GM12878 (cell line): ENCODE measurements around the gene PDLIM3. TPM values are rescaled to one million over a fixed set of nuclear protein-coding genes. Genes with fewer than 3 reads are reported as not detected.
A peak's percentile ranks its signal among the peaks of the same experiment; 100 is the strongest.

Source experiments
- ATAC-seq: fragments of 200-7000 bp; cut with Tn5 transposase; 3 replicates; pipeline ENCODE4 v1.9.1; 2020; ENCODE audit warnings: mild to moderate bottlenecking, moderate library complexity
- BruUV-seq: library from RNA; stranded (reverse); fragments of 400-500 nt; replicated peaks from 2 replicates; lab custom pipeline; 2021; lab: Mats Ljungman, UMichigan
- CTCF ChIA-PET: fragments of 300-600 bp; sonication (Branson Sonifier 250); formaldehyde crosslinking; extraction: SDS; loops from one replicate; lab custom pipeline; 2021; ENCODE audit warnings: inconsistent platforms; lab: Yijun Ruan, JAX
- POLR2A ChIA-PET: fragments of 350-600 bp; formaldehyde crosslinking; extraction: SDS; loops from one replicate; lab custom pipeline; 2021; ENCODE audit warnings: inconsistent platforms; lab: Charles Lee
- RAD21 ChIA-PET: fragments of 300-600 bp; sonication (Branson Sonifier 250); formaldehyde crosslinking; loops from one replicate; lab custom pipeline; 2023; ENCODE audit warnings: antibody characterized with exemption; ENCODE audit not compliant: unreplicated experiment; lab: Charles Lee
- SMC1A ChIA-PET: fragments of 300-600 bp; sonication (Branson Sonifier 250); formaldehyde crosslinking; loops from one replicate; lab custom pipeline; 2023; ENCODE audit not compliant: unreplicated experiment, uncharacterized antibody; lab: Charles Lee
- DNase-seq: peaks from one replicate; pipeline ENCODE4 v3.0.0-alpha.2; 2011; ENCODE audit warnings: low read depth, low spot score
- FAIRE-seq: peaks from 3 replicates; lab custom pipeline; 2011; peaks lifted over from hg19 to GRCh38; lab: Jason Lieb, UNC
- H2AFZ ChIP-seq: 2 replicates; pipeline ENCODE4 v1.6.0; 2011; ENCODE audit warnings: low read depth, low read length, control low read depth; ENCODE audit not compliant: control insufficient read depth
- H3K27ac ChIP-seq: 2 replicates; pipeline ENCODE4 v1.5.1; 2011; ENCODE audit warnings: control low read depth; ENCODE audit not compliant: control insufficient read depth, insufficient read depth
- H3K27me3 ChIP-seq, 2 experiments: replicated peaks in 1 of 2; 2 replicates each; pipeline versions ENCODE4 v1.6.0 to v1.6.1; 2011; ENCODE audit warnings: low read length in 1 of 2; ENCODE audit not compliant: control insufficient read depth in 2 of 2, insufficient read depth in 2 of 2
- H3K36me3 ChIP-seq, 2 experiments: 2 replicates each; pipeline ENCODE4 v1.5.1; 2011; ENCODE audit warnings: low read length in 1 of 2; ENCODE audit not compliant: control insufficient read depth in 2 of 2, insufficient read depth in 2 of 2
- H3K4me1 ChIP-seq: 2 replicates; pipeline ENCODE4 v1.6.1; 2011; ENCODE audit warnings: mild to moderate bottlenecking, low read length, moderate library complexity, mixed read lengths; ENCODE audit not compliant: control insufficient read depth, insufficient read depth
- H3K4me2 ChIP-seq: 2 replicates; pipeline ENCODE4 v1.6.0; 2011; ENCODE audit warnings: control low read depth; ENCODE audit not compliant: control insufficient read depth, insufficient read depth
- H3K4me3 ChIP-seq: fragments of 200-600 bp; sonication (generic); 2 replicates; pipeline ENCODE4 v1.5.1; 2016
- H3K79me2 ChIP-seq: 2 replicates; pipeline ENCODE4 v1.6.0; 2011; ENCODE audit warnings: low read length; ENCODE audit not compliant: control insufficient read depth, insufficient read depth
- H3K9ac ChIP-seq: 2 replicates; pipeline ENCODE4 v1.8.0; 2011; ENCODE audit warnings: low read length, control low read depth, mixed read lengths; ENCODE audit not compliant: control insufficient read depth, insufficient read depth
- H3K9me3 ChIP-seq: replicated peaks from 3 replicates; pipeline ENCODE4 v1.5.1; 2011; ENCODE audit warnings: mild to moderate bottlenecking, low read length; ENCODE audit not compliant: control insufficient read depth, insufficient read depth
- H4K20me1 ChIP-seq: 2 replicates; pipeline ENCODE4 v1.6.0; 2011; ENCODE audit not compliant: control insufficient read depth, insufficient read depth
- ATF3 ChIP-seq: IDR thresholded peaks from 2 replicates; pipeline ENCODE4 v1.6.1; 2011; ENCODE audit warnings: low read depth, mild to moderate bottlenecking, low read length, moderate library complexity, borderline replicate concordance; ENCODE audit errors: extremely low read depth
- CBX3 ChIP-seq: fragments of 200-600 bp; sonication (generic); IDR thresholded peaks from 2 replicates; pipeline ENCODE4 v1.6.1; 2016; ENCODE audit warnings: low read depth, borderline replicate concordance
- CTCF ChIP-seq, 3 experiments: IDR thresholded peaks in 2 of 3; conservative IDR thresholded peaks in 1 of 3; 2 replicates each; pipeline ENCODE4 v1.5.1; 2011; ENCODE audit warnings: low read depth in 3 of 3, low read length in 3 of 3, mild to moderate bottlenecking in 3 of 3, control low read depth in 2 of 3, moderate library complexity in 2 of 3, inconsistent platforms in 1 of 3, mixed read lengths in 1 of 3; ENCODE audit not compliant: control insufficient read depth in 2 of 3, insufficient read depth in 1 of 3; ENCODE audit errors: extremely low read depth in 1 of 3
- GABPA ChIP-seq: IDR thresholded peaks from 2 replicates; pipeline ENCODE4 v1.6.1; 2014; ENCODE audit warnings: antibody characterized with exemption, low read depth, mild to moderate bottlenecking, inconsistent platforms
- HDAC6 ChIP-seq: fragments of 200-600 bp; sonication (generic); IDR thresholded peaks from one replicate; pipeline ENCODE4 v1.8.0; 2017; ENCODE audit warnings: antibody characterized with exemption; ENCODE audit not compliant: unreplicated experiment
- KAT2A ChIP-seq: conservative IDR thresholded peaks from 2 replicates; pipeline ENCODE4 v1.6.1; 2011; ENCODE audit warnings: low read depth, low read length; ENCODE audit not compliant: control insufficient read depth
- KLF5 ChIP-seq: fragments of 450-650 bp; IDR thresholded peaks from 2 replicates; pipeline ENCODE4 v1.6.1; 2014; ENCODE audit warnings: mild to moderate bottlenecking; ENCODE audit not compliant: partially characterized antibody
- MLLT1 ChIP-seq: fragments of 450-650 bp; IDR thresholded peaks from 2 replicates; pipeline ENCODE4 v1.6.1; 2016; ENCODE audit warnings: mild to moderate bottlenecking
- MXI1 ChIP-seq: fragments of 150-350 bp; IDR thresholded peaks from 2 replicates; pipeline ENCODE4 v1.6.1; 2011; ENCODE audit warnings: low read depth, mild to moderate bottlenecking, inconsistent platforms, low read length, improper control_type of control experiment
- NFYB ChIP-seq: IDR thresholded peaks from 2 replicates; pipeline ENCODE4 v1.6.1; 2011; ENCODE audit warnings: low read depth, mild to moderate bottlenecking, low read length, improper control_type of control experiment, moderate library complexity; ENCODE audit not compliant: insufficient read depth
- NRF1 ChIP-seq: conservative IDR thresholded peaks from 2 replicates; pipeline ENCODE4 v1.6.1; 2011; ENCODE audit warnings: mild to moderate bottlenecking, low read depth, low read length, improper control_type of control experiment
- STAT3 ChIP-seq: IDR thresholded peaks from 2 replicates; pipeline ENCODE4 v1.6.1; 2011; ENCODE audit warnings: low read depth, low read length, improper control_type of control experiment
- SUPT20H ChIP-seq: IDR thresholded peaks from 2 replicates; pipeline ENCODE4 v1.6.1; 2011; ENCODE audit warnings: low read depth, mild to moderate bottlenecking, low read length, moderate library complexity, borderline replicate concordance; ENCODE audit not compliant: control insufficient read depth
- WGBS: methylation state at CpG from one replicate; pipeline ENCODE4 v1.1.6; 2016; ENCODE audit warnings: low lambda C conversion rate; ENCODE audit not compliant: insufficient replicate concordance, insufficient coverage; ENCODE audit errors: missing lambda C conversion rate; 5-methylcytosine and 5-hydroxymethylcytosine counted together
- in situ Hi-C: fragments of 300-500 bp; cut with MboI; formaldehyde crosslinking; loops from 9 replicates; pipeline ENCODE4 v1.14.3; 2018; ENCODE audit warnings: mixed read lengths
- intact Hi-C: fragments of 100-400 bp; cut with micrococcal nuclease; formaldehyde crosslinking; loops from one replicate; pipeline ENCODE4 v1.14.2; 2022; ENCODE audit not compliant: unreplicated experiment
- polyA plus RNA-seq, 11 experiments: library from polyadenylated mRNA; depleted of rRNA in 4 of 11; unstranded in 6 of 11; stranded (reverse) in 5 of 11; fragments of >200 nt; fragmentation: Nextera tagmentation in 4 of 11; fragmentation: Illumina TruSeq in 1 of 11; extraction: Ambion mirVana in 4 of 11; extraction: Trizol in 1 of 11; gene quantifications; 1 replicate in 1 of 11; 2 replicates in 10 of 11; pipeline versions ENCODE4 v1.2.1 to v1.2.3, GENCODE V29; 2011 to 2016; ENCODE audit warnings: inconsistent platforms in 2 of 11, missing spikeins in 2 of 11, low read depth in 1 of 11
- total RNA-seq, 4 experiments: library from RNA; depleted of rRNA in 3 of 4; stranded (reverse); fragments of >200 nt in 3 of 4; fragmentation: Illumina TruSeq in 1 of 4; extraction: Trizol in 1 of 4; gene quantifications; 2 replicates each; pipeline versions ENCODE4 v1.2.1 to v1.2.3, GENCODE V29; 2013 to 2021

PDLIM3 gene
- total and polyA plus RNA-seq, 10 of the 15 experiments (the other 5 are each of a cell fraction or from before 2014, with no cell fraction given): 0.04 to 0.43 (median 0.08) TPM; not detected in 7

GRCh38 chr4:185576314-185576961 lies 41.1 kb upstream of the PDLIM3 start:
- FAIRE-seq (peak; percentile 7), DNase-seq (no peak), ATAC-seq (no peak)
- ChIA-PET RAD21 (no interaction called here), POLR2A (no interaction called here), SMC1A (interaction anchor here (1.0 to 1.4 kb wide), 2 partner anchors 22 to 95 kb away, joined by 3 read pairs; no protein-coding TSS in a partner anchor), CTCF (interaction anchor here (1.2 to 1.4 kb wide), 2 partner anchors 18 to 21 kb away, joined by 5 read pairs; no protein-coding TSS in a partner anchor)
- Histone ChIP-seq H4K20me1 (no peaks in the 10 kb centered on the region), H3K27me3 (no peaks in the 10 kb centered on the region; a peak in 1 of 4 replicates), H3K79me2 (no peaks in the 10 kb centered on the region), H3K4me3 (no peak overlapping the region), H3K27ac (no peak overlapping the region), H3K9me3 (no peaks in the 10 kb centered on the region), H3K4me1 (no peaks in the 10 kb centered on the region), H3K4me2 (no peak overlapping the region), H2AFZ (no peak overlapping the region), H3K36me3 (no peaks in the 10 kb centered on the region), H3K9ac (no peak overlapping the region)
- WGBS: 67% methylated on average over 9 of the region's 9 CpGs
- intact Hi-C loops (loop anchor here (5.0 kb wide), 1 partner anchor 79 kb away; no protein-coding TSS in a partner anchor), in situ Hi-C loops (no loop called here)
- no peak for TF ChIP-seq KAT2A
- no peak for TF ChIP-seq HDAC6
- TF ChIP-seq STAT3: no peak
- no peak for TF ChIP-seq NRF1
- no peak for TF ChIP-seq KLF5
- no peak for TF ChIP-seq SUPT20H
- no TSS peak for BruUV-seq

GRCh38 chr4:185573651-185574199 lies 38.4 kb upstream of the PDLIM3 start:
- ChIA-PET POLR2A (no interaction called here), CTCF (no interaction called here), SMC1A (no interaction called here), RAD21 (no interaction called here)
- BruUV-seq: no TSS peak
- no peak; the same call in 2 of the 3 replicates for ATAC-seq
- Histone ChIP-seq H4K20me1 (no peaks in the 10 kb centered on the region), H2AFZ (no peak overlapping the region; the same call in 1 of the 2 replicates), H3K36me3 (no peaks in the 10 kb centered on the region), H3K9me3 (no peaks in the 10 kb centered on the region), H3K27me3 (no peaks in the 10 kb centered on the region; a peak in 2 of 4 replicates), H3K4me2 (no peak overlapping the region), H3K9ac (no peak overlapping the region), H3K4me1 (no peaks in the 10 kb centered on the region), H3K27ac (no peak overlapping the region), H3K79me2 (no peaks in the 10 kb centered on the region), H3K4me3 (no peak overlapping the region)
- no peak for FAIRE-seq
- WGBS: 54% methylated on average over 10 of the region's 10 CpGs
- in situ Hi-C loops (no loop called here), intact Hi-C loops (no loop called here)
- no peak for DNase-seq
- TF ChIP-seq CBX3 (no peak), CTCF (IDR thresholded peaks at IDR 0.05 in 2 of 3, conservative IDR thresholded peaks at IDR 0.05 in 1 of 3; ENCODE audit: control insufficient read depth in 2 of 3, extremely low read depth in 1 of 3, insufficient read depth in 1 of 3, low read depth in 3 of 3, low read length in 3 of 3) (no peak), MLLT1 (no peak), MXI1 (no peak), GABPA (no peak), NFYB (no peak), ATF3 (no peak)
